Activated CD4-positive, alpha-beta T cell treated with anti-CD3 and anti-CD28 coated beads, Interleukin-2, amount 50 U/mL, for 48 hours (primary cell): ENCODE data around the gene BCAS3.
"Not testable (repeated sequence)": the region's sequence is repeated elsewhere in the genome, so short reads cannot be mapped to it uniquely, and the experiment has no call there.

Experiments
- DNase-seq, 2 experiments: peaks; one replicate each; pipeline ENCODE4 v3.0.0-alpha.2; 2020

BCAS3 gene

GRCh38 chr17:60804831-60805230, 127.2 kb downstream of the BCAS3 start:
- DNase-seq, result no peak

GRCh38 chr17:60809421-60809820, 131.8 kb downstream of the BCAS3 start:
- no peak for DNase-seq

- not testable (repeated sequence) for DNase-seq
These were observed 137.3 kb downstream of the BCAS3 start for GRCh38 chr17:60814941-60815340.

DNA sequence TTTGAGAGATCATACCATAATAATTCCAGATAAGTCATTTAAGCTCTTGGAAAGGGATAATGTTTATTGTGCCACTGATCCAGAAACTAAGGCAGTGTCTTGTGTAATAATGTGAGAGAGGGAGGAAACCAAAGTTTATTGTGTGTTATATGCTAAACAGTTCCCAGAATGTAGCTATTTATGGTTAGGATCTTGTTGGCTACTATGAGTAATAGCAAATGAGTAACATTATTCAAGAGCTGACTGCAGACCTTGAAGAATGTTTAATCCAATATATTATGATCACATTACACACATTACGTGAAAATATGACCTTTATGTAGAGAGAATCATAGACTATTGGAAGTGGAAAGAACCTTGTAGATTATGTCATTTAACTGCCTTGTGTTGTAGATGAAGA, 139.5 kb downstream of the BCAS3 start:
- DNase-seq, result no peak

DNA sequence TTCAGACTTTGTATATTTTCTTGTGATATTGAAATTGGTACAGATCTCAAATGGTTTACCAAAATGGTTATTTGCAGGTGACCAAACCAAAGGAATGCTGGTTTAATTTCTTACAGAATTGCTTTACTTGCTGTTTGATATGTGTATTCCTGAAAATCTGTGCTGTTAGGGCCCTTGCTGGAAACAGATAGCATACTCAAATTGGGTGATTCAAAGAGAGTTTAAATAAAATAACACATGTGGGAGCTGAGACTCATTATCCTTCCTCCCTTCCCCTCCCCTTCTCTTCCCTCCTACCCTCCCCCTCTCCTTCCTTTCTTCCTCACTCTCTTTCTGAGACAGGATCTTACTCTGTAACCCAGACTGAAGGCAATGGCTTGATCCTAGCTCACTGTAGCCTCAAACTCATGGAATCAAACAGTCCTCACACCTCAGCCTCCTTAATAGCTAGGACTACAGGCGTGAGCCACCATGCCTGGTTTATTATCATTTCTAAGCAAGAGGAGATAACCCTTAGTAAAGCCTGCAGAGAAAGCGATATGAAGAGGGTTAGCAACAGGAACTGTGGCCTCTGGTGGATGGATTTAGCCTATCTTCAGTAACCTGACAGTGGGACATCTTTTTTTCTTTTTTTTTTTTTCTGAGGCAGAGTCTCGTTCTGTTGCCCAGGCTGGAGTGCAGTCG, 141.9 kb downstream of the BCAS3 start:
- DNase-seq, result no peak

DNA sequence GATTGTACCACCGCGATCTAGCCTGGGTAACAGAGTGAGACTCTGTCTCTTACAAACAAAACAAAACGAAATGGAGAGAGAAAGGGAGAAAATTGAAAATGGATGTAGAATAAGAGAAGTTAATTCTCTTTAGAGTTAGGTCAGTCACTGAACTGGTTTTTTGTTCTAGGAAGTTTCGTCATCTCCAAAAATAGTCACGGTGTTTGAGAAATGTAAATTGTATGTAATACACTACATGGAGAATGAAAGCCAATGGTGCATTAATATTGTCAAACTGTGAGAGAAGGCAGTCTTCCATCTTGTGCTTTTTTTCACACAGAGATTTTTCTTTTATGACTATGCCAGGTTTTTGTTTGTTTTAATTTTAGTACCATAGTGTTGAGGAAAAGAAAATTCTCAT, 145.9 kb downstream of the BCAS3 start:
- DNase-seq, result no peak

GRCh38 chr17:60825351-60825750, 147.7 kb downstream of the BCAS3 start:
- DNase-seq, result no peak

DNA sequence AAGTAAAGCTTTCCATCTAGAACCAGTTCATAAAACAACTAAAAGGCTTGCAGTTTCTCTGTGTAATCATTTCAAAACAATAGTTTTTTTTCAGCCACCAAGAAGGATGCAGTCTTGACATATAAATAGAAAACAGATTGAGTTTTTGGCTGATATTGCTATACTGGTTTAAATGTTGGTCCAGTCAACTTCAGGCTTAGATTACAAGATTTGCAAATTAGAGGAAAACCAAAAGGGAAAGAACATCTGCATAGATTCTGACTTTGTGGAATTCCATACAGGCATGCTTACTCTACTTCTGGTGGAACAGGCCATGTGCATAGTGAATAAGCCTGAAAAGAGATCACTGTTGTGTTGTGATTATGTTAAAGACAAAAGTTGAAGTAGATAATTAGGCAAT, 150.3 kb downstream of the BCAS3 start:
- DNase-seq, result no peak

DNA sequence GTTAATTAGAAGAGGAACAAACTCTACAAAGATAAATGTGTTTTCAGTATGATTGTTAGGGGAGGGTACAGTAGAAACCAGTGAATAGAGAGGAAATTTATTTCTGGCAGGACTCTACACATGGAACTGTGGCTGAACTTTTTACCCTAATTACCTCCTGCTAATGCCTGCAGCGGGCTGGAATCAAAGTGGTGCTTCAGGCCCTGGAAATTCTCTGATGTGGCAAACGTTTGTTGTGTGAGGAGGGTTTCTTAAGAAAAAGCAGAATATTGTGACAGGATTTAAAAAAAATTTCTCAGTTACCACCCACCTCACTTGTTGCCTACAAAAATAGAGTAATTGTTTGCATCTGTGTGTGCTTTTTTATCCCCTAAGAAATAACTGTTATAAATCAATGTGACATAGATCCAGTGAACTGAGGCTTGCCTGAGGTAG, 154.5 kb downstream of the BCAS3 start:
- DNase-seq, result no peak

- no peak for DNase-seq
These were observed 155.0 kb downstream of the BCAS3 start for GRCh38 chr17:60832631-60833030.

DNA sequence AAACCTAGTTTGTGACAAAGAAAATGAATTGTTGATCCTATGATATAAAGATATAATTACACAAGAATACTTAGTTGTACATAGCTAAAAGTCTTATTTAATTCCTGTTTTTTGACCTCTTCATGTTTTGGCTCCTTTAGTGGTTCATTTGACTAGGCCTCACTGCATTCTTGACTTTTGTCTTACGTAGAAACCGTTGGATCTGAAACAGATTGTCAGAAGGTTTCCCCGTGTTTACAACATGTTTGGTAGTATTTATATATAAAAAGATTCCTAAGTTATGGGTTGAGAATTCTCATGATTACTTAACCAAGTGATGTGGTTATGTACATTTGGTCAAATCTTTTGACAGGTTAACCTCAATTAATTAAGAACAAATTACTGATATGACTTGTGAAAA, 162.8 kb downstream of the BCAS3 start:
- no peak for DNase-seq

DNA sequence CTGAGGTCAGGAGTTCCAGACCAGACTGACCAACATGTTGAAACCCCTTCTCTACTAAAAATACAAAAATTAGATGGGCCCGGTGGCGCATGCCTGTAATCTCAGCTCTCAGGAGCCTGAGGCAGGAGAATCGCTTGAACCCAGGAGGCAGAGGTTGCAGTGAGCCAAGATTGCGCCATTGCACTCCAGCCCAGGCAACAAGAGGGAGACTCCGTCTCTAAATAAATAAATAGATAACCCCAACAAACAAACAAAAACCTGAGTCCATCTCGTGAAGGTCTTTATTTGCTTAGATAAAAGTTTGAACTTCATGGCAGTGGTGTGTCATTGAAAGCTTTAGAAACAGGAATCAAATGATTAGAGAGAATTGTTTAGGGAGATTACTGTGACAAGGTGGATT, 167.4 kb downstream of the BCAS3 start:
- no peak for DNase-seq

DNA sequence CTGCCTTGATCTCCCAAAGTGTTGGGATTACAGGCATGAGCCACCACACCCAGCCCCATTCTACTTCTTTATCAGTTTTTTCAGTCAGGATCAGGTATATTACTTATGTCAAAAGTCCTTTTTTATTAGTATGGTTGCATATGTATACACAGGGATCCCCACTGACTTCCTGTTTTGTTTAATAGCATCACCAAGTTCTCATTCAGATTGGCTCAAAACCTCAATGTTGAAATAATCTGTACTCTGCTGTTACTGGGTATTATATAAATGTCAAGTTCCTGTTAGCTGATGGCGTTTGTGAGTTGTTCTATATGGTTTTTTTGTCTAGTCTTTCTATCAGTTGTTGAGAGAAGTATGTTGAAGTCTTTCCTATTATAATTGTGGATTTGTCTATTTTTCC, 168.5 kb downstream of the BCAS3 start:
- no peak for DNase-seq

GRCh38 chr17:60851181-60851580, 173.5 kb downstream of the BCAS3 start:
- no peak for DNase-seq

DNA sequence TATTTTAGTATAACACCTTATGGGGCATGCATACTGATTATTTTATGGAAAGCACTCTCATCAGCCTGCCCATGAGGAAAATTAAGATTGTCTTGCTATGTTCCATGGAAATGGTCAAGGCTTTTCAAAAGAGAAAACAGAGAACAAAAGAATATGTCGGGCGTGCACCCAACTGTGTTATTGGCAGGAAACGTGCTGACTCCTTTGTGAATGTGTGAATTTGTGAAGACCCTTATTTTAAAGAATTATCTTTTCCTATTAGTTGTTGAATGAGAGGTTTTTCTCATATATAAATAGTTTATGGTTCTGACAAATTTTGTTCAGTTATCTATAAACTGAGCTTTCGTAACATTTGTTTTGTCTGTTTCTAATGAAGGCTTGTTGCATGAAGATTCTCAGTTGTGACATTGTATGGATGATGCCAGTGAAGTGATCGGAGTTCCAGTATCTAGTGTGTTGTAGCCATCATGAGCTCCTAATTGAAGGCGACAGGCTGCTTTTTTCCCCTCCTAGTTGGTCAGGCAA, 180.0 kb downstream of the BCAS3 start:
- DNase-seq, result no peak

- DNase-seq, result no peak
These were observed 184.8 kb downstream of the BCAS3 start for GRCh38 chr17:60862482-60862881.

DNA sequence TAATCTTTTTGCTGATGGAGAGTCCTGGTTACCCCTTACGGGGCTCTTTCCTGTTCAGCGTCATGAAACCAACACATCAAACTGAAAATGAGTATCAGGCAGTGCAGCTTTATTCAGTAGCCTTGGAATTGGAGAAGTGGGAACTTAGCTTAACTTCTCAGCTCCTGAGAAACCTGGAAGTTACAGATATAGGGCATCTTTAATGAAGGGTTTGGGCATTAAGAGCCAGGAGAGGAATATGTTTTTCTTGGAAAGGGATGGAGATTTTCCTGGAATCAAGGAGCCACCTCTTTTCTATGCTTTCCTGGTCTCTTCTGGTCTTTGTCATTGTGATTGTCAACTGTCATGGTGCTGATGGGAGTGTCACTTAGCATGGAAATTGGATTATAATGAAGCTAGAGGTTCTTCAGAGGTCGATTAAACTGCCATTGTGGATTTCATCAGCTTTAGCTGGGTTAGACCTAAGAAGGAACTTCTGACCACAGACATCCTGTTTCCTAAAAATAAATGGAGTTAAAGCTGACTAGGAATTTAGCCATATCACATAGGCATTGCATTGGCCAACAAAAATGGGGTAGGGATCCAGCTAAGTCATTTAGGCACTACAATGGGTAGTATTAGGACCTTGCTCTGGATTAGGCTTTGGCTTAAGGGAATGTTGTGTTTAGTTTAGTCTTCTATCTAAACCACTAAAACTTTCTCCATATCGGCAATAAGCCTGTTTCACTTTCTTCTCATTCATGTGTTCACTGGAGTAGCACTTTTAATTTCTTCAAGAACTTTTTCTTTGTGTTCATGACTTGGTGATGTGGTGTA, 186.4 kb downstream of the BCAS3 start:
- DNase-seq, result no peak

- no peak for DNase-seq
These were observed 187.0 kb downstream of the BCAS3 start for GRCh38 chr17:60864708-60865005.

GRCh38 chr17:60874772-60875171, 197.1 kb downstream of the BCAS3 start:
- no peak for DNase-seq

GRCh38 chr17:60886731-60887613, 209.3 kb downstream of the BCAS3 start:
- DNase-seq, result not testable (repeated sequence)

DNA sequence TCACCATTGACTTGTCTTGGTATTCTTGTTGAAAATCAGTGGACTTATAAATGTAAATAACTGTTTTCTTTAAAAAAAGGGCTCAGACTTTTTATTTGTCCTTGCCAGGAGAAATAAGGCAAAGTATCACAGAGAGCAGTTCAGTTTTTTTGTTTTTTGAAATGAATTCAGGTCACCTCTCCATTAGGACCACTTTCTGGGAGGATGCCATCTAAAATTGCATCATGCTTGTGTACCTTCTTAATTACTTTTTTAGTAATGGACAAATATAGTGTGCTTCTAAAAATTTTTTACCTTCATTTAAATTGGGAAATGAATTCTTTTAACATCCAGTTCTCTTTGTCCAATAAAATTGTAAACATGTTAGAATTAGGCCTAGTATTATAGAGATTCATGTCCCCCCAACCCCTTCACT, 210.0 kb downstream of the BCAS3 start:
- DNase-seq, result no peak

DNA sequence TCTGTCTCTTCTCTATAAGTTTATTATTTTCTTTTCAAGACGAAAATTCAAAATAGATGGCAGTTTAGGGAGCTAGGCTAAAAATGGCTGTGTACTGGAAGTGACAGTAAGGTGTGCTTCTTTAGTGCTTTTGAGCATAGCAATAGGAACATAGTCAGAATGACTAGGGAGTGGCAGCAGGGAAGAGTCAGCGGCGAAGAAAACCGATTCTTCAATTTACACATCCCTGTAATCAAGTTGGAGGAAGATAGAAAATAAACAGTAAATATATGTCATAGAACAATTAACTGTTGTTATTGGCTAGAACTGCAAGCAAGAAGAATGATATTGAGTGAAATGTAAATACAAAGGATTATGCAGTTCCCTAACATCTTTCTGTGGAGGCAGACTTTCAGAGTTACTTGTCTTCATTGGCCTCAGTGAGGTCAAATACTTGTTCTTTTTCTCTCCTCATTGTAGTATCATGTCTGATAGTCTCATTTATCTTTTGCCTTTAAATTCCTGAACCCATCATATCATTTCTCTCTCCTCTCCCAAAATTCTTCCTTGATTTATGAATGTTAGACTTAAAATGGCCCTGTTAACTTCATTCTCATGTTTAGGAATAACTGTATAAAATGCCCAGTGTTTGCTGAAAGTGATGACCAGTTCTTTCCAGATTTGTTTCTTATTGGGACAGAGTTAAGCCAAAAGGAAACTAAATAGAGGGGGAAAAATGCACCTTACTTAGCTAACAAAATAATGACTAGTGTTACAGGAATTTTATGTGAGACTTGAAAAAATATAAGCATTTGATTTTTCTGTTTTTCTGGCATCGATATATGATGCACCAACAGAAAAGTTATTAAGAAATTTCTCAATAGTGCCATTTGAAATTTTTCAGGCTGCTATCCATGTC, 211.4 kb downstream of the BCAS3 start:
- no peak for DNase-seq
